ENCODE data around the gene FHOD1. TPM values are rescaled to one million over a fixed set of nuclear protein-coding genes. Genes with fewer than 3 reads are reported as not detected.

FHOD1 gene
- total RNA-seq, 2 experiments from 2014 or later, result 75.5 to 77.2 TPM

GRCh38 chr16:67186550-67186950 is 60.7 kb downstream of the FHOD1 start:
- intact Hi-C loops (cut with DNase I, micrococcal nuclease), result loop anchor here in 1 of 2 experiments (10.0 kb wide), 1 partner anchor 898 kb away; the partner anchor contains the start of gene NFATC3
- Mint-ChIP-seq H3K27me3 (peaks cover 6% of the 10 kb centered on the region), H3K4me3 (no peak overlapping the region), H3K36me3 (ENCODE audit: low read depth) (no peaks in the 10 kb centered on the region), H3K4me1 (peaks cover 16% of the 10 kb centered on the region), H3K9me3 (ENCODE audit: low read depth) (no peaks in the 10 kb centered on the region), H3K27ac (no peak overlapping the region)
- ChIA-PET POLR2A (no interaction called here), CTCF (interaction anchor here (0.5 to 1.0 kb wide), 3 partner anchors 169 to 1057 kb away, joined by 3 to 4 read pairs (median 3); no protein-coding TSS in a partner anchor)
- DNase-seq (no peak), ATAC-seq (no peak)

- peaks cover 13% of the 10 kb centered on the region for H3K4me1 Mint-ChIP-seq
- ChIA-PET POLR2A (interaction anchor here (0.6 to 1.4 kb wide), 3 partner anchors 9 to 168 kb away, joined by 3 to 4 read pairs (median 3); no protein-coding TSS in a partner anchor), CTCF (interaction anchor here (0.7 to 2.2 kb wide), 21 partner anchors 9 to 253 kb away, joined by 3 to 18 read pairs (median 5); partner anchors contain the start of genes FHOD1 and NOL3)
- peaks cover 6% of the 10 kb centered on the region for H3K27me3 Mint-ChIP-seq
- intact Hi-C loops (cut with DNase I, micrococcal nuclease), result loop anchor here (1.0 to 10.0 kb wide), 8 partner anchors 157 to 899 kb away; partner anchors contain the start of genes CBFB (in 1 of the 2), CTCF (in 1 of the 2) and NFATC3 (in 1 of the 2)
- H3K27ac Mint-ChIP-seq, result no peak overlapping the region
- ATAC-seq, result no peak
- H3K9me3 Mint-ChIP-seq (ENCODE audit: low read depth), result no peaks in the 10 kb centered on the region
- no peaks in the 10 kb centered on the region for H3K36me3 Mint-ChIP-seq (ENCODE audit: low read depth)
- DNase-seq, result no peak
- no peak overlapping the region for H3K4me3 Mint-ChIP-seq
Observed at GRCh38 chr16:67185651-67186134, 61.6 kb downstream of the FHOD1 start.

- H3K4me3 Mint-ChIP-seq, result no peak overlapping the region
- H3K4me1 Mint-ChIP-seq, result peaks cover 13% of the 10 kb centered on the region
Observed at GRCh38 chr16:67184995-67185650, 62.2 kb downstream of the FHOD1 start.

GRCh38 chr16:67184453-67184994 is 62.8 kb downstream of the FHOD1 start:
- POLR2A ChIA-PET, result interaction anchor here (1.3 to 1.4 kb wide), 2 partner anchors 24 to 166 kb away, joined by 3 to 4 read pairs; no protein-coding TSS in a partner anchor

More at GRCh38 chr16:67184995-67185650, 62.2 kb downstream of the FHOD1 start:
- DNase-seq (peak; percentile 93), ATAC-seq (peak; percentile 24)
- ChIA-PET POLR2A (interaction anchor here (0.6 to 1.4 kb wide), 3 partner anchors 9 to 167 kb away, joined by 3 to 4 read pairs (median 3); no protein-coding TSS in a partner anchor), CTCF (interaction anchor here (0.6 to 2.2 kb wide), 27 partner anchors 8 to 1987 kb away, joined by 3 to 18 read pairs (median 4); partner anchors contain the start of genes FBXL8, FHOD1, NOL3 and TRADD)
- Mint-ChIP-seq H3K36me3 (ENCODE audit: low read depth) (no peaks in the 10 kb centered on the region), H3K27me3 (peaks cover 6% of the 10 kb centered on the region), H3K9me3 (ENCODE audit: low read depth) (no peaks in the 10 kb centered on the region), H3K27ac (no peak overlapping the region)
- intact Hi-C loops (cut with DNase I, micrococcal nuclease), result loop anchor here (1.0 to 10.0 kb wide), 8 partner anchors 156 to 900 kb away; partner anchors contain the start of genes CBFB (in 1 of the 2), CTCF (in 1 of the 2) and NFATC3 (in 1 of the 2)

GRCh38 chr16:67183627-67184452 is 63.4 kb downstream of the FHOD1 start, which contains the start of gene MATCAP1:
Gene MATCAP1, minus strand, starts transcription at chr16:67183963. Its CDS starts 3,353 bp downstream, at chr16:67180610.
- DNase-seq (peak; percentile 96), ATAC-seq (peak; percentile 97)
- ChIA-PET POLR2A (interaction anchor here (1.4 kb wide), 1 partner anchor 23 kb away, joined by 3 read pairs; no protein-coding TSS in a partner anchor), CTCF (interaction anchor here (0.6 to 2.3 kb wide), 19 partner anchors 7 to 1985 kb away, joined by 3 to 18 read pairs (median 5); partner anchors contain the start of genes FBXL8, NOL3 and TRADD)
- intact Hi-C loops (cut with DNase I, micrococcal nuclease), result loop anchor here (1.0 to 10.0 kb wide), 11 partner anchors 8 to 901 kb away; partner anchors contain the start of genes E2F4 (in 2 of the 2), FBXL8 (in 2 of the 2), TRADD (in 2 of the 2) and ATP6V0D1 (in 1 of the 2)
- H3K36me3 Mint-ChIP-seq (ENCODE audit: low read depth), result peaks cover 2% of the 10 kb centered on the region
- H3K4me3 Mint-ChIP-seq, result no peak within 1 kb of the TSS
- H3K27me3 Mint-ChIP-seq, result peaks cover 9% of the 10 kb centered on the region
- H3K4me1 Mint-ChIP-seq, result peaks cover 14% of the 10 kb centered on the region
- H3K9me3 Mint-ChIP-seq (ENCODE audit: low read depth), result no peaks in the 10 kb centered on the region
- H3K27ac Mint-ChIP-seq, result no peak within 1 kb of the TSS

More at GRCh38 chr16:67184453-67184994, 62.8 kb downstream of the FHOD1 start:
- intact Hi-C loops (cut with DNase I, micrococcal nuclease), result loop anchor here in 1 of 2 experiments (2.0 to 10.0 kb wide), 4 partner anchors 156 to 900 kb away; partner anchors contain the start of genes CBFB, CTCF and NFATC3
- DNase-seq (no peak), ATAC-seq (no peak)
- no peak overlapping the region for H3K4me3 Mint-ChIP-seq
- H3K4me1 Mint-ChIP-seq, result peaks cover 13% of the 10 kb centered on the region
- CTCF ChIA-PET, result interaction anchor here (0.6 to 2.2 kb wide), 28 partner anchors 8 to 1986 kb away, joined by 3 to 18 read pairs (median 4); partner anchors contain the start of genes FBXL8, FHOD1, NOL3 and TRADD
- H3K9me3 Mint-ChIP-seq (ENCODE audit: low read depth), result no peaks in the 10 kb centered on the region
- H3K27ac Mint-ChIP-seq, result no peak overlapping the region
- no peaks in the 10 kb centered on the region for H3K36me3 Mint-ChIP-seq (ENCODE audit: low read depth)
- peaks cover 6% of the 10 kb centered on the region for H3K27me3 Mint-ChIP-seq

GRCh38 chr16:67183284-67183626 is 64.0 kb downstream of the FHOD1 start:
- Mint-ChIP-seq H3K36me3 (ENCODE audit: low read depth) (peaks cover 2% of the 10 kb centered on the region), H3K4me3 (no peak overlapping the region), H3K27ac (no peak overlapping the region), H3K4me1 (peaks cover 19% of the 10 kb centered on the region), H3K27me3 (peaks cover 11% of the 10 kb centered on the region), H3K9me3 (ENCODE audit: low read depth) (no peaks in the 10 kb centered on the region)
- ChIA-PET CTCF (interaction anchor here (1.1 to 2.3 kb wide), 5 partner anchors 20 to 230 kb away, joined by 3 to 9 read pairs (median 7); no protein-coding TSS in a partner anchor), POLR2A (interaction anchor here (1.5 kb wide), 1 partner anchor 20 kb away, joined by 3 read pairs; no protein-coding TSS in a partner anchor)
- intact Hi-C loops (cut with DNase I, micrococcal nuclease), result loop anchor here (1.0 to 10.0 kb wide), 8 partner anchors 9 to 902 kb away; partner anchors contain the start of genes E2F4 (in 2 of the 2), FBXL8 (in 2 of the 2), TRADD (in 2 of the 2) and ATP6V0D1 (in 1 of the 2)
- ATAC-seq, result no peak
- DNase-seq, result no peak

- H3K9me3 Mint-ChIP-seq (ENCODE audit: low read depth), result no peaks in the 10 kb centered on the region
- DNase-seq, result no peak
- no peak for ATAC-seq
Observed at GRCh38 chr16:67182288-67182687, 65.0 kb downstream of the FHOD1 start.

GRCh38 chr16:67181346-67181745 is 65.9 kb downstream of the FHOD1 start:
- H3K9me3 Mint-ChIP-seq (ENCODE audit: low read depth), result no peaks in the 10 kb centered on the region
- H3K27ac Mint-ChIP-seq, result no peak overlapping the region
- intact Hi-C loops (cut with DNase I, micrococcal nuclease), result loop anchor here in 1 of 2 experiments (10.0 kb wide), 1 partner anchor 903 kb away; the partner anchor contains the start of gene NFATC3
- ChIA-PET CTCF (interaction anchor here (0.9 to 2.3 kb wide), 4 partner anchors 9 to 164 kb away, joined by 3 to 7 read pairs (median 3); no protein-coding TSS in a partner anchor), POLR2A (no interaction called here)
- H3K4me1 Mint-ChIP-seq, result peaks cover 23% of the 10 kb centered on the region
- peaks cover 3% of the 10 kb centered on the region for H3K36me3 Mint-ChIP-seq (ENCODE audit: low read depth)
- no peak for ATAC-seq
- peaks cover 24% of the 10 kb centered on the region for H3K27me3 Mint-ChIP-seq
- H3K4me3 Mint-ChIP-seq, result no peak overlapping the region
- DNase-seq, result no peak

More at GRCh38 chr16:67182288-67182687, 65.0 kb downstream of the FHOD1 start:
- intact Hi-C loops (cut with DNase I, micrococcal nuclease), result loop anchor here in 1 of 2 experiments (2.0 to 10.0 kb wide), 2 partner anchors 299 to 903 kb away; partner anchors contain the start of genes ATP6V0D1 and NFATC3
- peaks cover 23% of the 10 kb centered on the region for H3K4me1 Mint-ChIP-seq
- ChIA-PET POLR2A (interaction anchor here (1.5 kb wide), 1 partner anchor 19 kb away, joined by 3 read pairs; no protein-coding TSS in a partner anchor), CTCF (interaction anchor here (0.9 to 2.3 kb wide), 5 partner anchors 19 to 164 kb away, joined by 3 to 9 read pairs (median 7); no protein-coding TSS in a partner anchor)
- no peak overlapping the region for H3K27ac Mint-ChIP-seq
- no peak overlapping the region for H3K4me3 Mint-ChIP-seq
- peaks cover 18% of the 10 kb centered on the region for H3K27me3 Mint-ChIP-seq
- peaks cover 2% of the 10 kb centered on the region for H3K36me3 Mint-ChIP-seq (ENCODE audit: low read depth)

- Mint-ChIP-seq H3K27ac (no peak overlapping the region), H3K36me3 (ENCODE audit: low read depth) (peaks cover 3% of the 10 kb centered on the region), H3K4me1 (peaks cover 18% of the 10 kb centered on the region), H3K27me3 (peaks cover 28% of the 10 kb centered on the region), H3K9me3 (ENCODE audit: low read depth) (no peaks in the 10 kb centered on the region), H3K4me3 (no peak overlapping the region)
- ATAC-seq, result no peak
- intact Hi-C loops (cut with DNase I, micrococcal nuclease), result loop anchor here in 1 of 2 experiments (10.0 kb wide), 1 partner anchor 905 kb away; the partner anchor contains the start of gene NFATC3
- CTCF ChIA-PET, result interaction anchor here (1.0 kb wide), 1 partner anchor 120 kb away, joined by 3 read pairs; no protein-coding TSS in a partner anchor
- POLR2A ChIA-PET, result no interaction called here
- no peak for DNase-seq
Observed at GRCh38 chr16:67180166-67180565, 67.1 kb downstream of the FHOD1 start.

All from activated CD4-positive, alpha-beta T cell treated with anti-CD3 and anti-CD28 coated beads for 36 hours (primary cell).